Prostate gland (tissue), 2 donors: Measurements from ENCODE around the gene THSD4.

Source experiments
- POLR2A ChIP-seq: fragments of 450-650 bp; IDR thresholded peaks from one replicate; pipeline ENCODE4 v1.6.1; 2016; ENCODE audit warnings: antibody characterized with exemption, mild to moderate bottlenecking
- POLR2AphosphoS5 ChIP-seq: sonication (generic); formaldehyde crosslinking; IDR thresholded peaks from one replicate; pipeline ENCODE4 v1.6.1; 2017; ENCODE audit warnings: antibody characterized with exemption
- TF ChIP-seq, protein P1 (sequence below), 4 experiments: fragments of 200-600 bp in 2 of 4; fragments of 450-650 bp in 2 of 4; sonication (generic) in 2 of 4; IDR thresholded peaks; 1 replicate in 3 of 4; 2 replicates in 1 of 4; pipeline ENCODE4 v1.5.1; 2016 to 2019; ENCODE audit warnings: antibody characterized with exemption in 4 of 4, mild to moderate bottlenecking in 2 of 4, moderate library complexity in 2 of 4

DNA sequence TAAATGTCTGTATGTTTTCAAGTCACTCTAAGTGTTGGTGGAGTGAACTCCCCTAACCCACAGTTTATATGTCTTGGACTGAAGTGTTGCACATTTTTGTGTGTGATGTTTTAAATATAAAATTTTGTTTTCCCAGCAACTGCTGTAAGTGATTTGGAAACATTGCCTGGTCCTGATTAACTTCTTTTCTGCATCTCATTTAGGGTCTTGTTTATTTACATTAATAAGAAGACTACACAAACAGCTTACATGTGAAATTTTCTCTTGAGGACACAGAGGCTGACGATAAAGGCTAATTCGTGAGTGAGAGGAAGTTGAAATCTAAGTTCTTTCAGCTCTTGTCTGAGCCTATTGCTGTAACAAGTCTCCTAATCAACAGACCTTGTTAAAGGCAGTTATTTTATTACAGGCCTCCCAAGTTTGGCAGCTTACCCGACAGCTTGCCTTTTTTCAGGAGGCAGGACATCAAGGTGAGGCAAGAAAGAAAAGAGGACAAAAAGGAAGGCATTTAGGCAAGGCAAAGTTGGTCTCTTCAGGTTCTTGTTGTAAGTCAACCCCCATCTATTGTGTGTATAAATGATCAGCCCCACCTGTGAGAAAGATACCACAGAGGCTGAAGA lies 517.4 kb downstream of the THSD4 start:
- TF ChIP-seq POLR2A, result no peak
- TF ChIP-seq, protein P1, sequence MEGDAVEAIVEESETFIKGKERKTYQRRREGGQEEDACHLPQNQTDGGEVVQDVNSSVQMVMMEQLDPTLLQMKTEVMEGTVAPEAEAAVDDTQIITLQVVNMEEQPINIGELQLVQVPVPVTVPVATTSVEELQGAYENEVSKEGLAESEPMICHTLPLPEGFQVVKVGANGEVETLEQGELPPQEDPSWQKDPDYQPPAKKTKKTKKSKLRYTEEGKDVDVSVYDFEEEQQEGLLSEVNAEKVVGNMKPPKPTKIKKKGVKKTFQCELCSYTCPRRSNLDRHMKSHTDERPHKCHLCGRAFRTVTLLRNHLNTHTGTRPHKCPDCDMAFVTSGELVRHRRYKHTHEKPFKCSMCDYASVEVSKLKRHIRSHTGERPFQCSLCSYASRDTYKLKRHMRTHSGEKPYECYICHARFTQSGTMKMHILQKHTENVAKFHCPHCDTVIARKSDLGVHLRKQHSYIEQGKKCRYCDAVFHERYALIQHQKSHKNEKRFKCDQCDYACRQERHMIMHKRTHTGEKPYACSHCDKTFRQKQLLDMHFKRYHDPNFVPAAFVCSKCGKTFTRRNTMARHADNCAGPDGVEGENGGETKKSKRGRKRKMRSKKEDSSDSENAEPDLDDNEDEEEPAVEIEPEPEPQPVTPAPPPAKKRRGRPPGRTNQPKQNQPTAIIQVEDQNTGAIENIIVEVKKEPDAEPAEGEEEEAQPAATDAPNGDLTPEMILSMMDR (IDR thresholded peaks at IDR 0.05), result no peak
- TF ChIP-seq POLR2AphosphoS5, result peak; percentile 74
